GM18519 (cell line): ENCODE data around the gene SMIM20.
"Not testable (repeated sequence)": the region's sequence is repeated elsewhere in the genome, so short reads cannot be mapped to it uniquely, and the experiment has no call there.

Experiments used
- ATAC-seq: cut with Tn5 transposase; IDR thresholded peaks from one replicate; pipeline ENCODE4 v1.9.1; 2021; ENCODE audit warnings: mild to moderate bottlenecking, moderate library complexity; ENCODE audit not compliant: unreplicated experiment, low FRiP score

Gene SMIM20

DNA sequence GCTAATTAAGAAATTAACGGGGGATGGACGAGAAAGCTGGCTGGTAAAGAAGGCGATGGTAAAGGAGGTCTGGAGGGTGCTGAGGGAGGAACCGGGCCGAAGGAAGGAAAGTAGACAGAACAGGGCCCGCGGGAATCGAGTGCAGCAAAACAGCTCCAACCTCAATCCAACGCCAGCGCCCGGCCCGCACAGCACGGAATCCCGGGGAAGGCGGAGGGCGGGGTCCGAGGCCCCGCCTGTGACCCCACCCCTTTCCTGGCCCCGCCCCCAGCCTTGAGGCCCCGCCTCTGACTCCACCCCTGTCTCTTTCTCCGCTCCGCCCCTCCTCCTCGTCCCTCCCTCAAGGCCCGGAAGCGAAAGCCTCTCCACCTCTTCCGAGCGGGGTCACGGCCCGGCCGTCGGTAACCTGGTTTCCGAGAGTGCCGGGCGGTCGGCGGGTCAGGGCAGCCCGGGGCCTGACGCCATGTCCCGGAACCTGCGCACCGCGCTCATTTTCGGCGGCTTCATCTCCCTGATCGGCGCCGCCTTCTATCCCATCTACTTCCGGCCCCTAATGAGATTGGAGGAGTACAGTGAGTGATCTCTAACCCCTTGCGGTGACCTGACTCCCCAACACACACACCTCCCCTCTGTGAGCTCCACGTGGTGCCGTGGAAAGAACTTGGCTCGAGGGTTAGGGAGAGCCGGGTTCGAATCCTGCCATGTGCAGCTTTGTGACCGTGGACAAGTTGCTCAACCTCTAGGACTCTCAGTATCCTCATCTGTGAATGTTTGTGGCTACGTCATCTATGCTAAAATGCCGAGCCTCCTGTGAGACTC lies at the start of gene SMIM20:
TSS of gene SMIM20 (plus strand) at position 370 of the 819 bp plus-strand sequence. CDS start at position 464, 94 bp downstream.
- peak; percentile 80 for ATAC-seq

DNA sequence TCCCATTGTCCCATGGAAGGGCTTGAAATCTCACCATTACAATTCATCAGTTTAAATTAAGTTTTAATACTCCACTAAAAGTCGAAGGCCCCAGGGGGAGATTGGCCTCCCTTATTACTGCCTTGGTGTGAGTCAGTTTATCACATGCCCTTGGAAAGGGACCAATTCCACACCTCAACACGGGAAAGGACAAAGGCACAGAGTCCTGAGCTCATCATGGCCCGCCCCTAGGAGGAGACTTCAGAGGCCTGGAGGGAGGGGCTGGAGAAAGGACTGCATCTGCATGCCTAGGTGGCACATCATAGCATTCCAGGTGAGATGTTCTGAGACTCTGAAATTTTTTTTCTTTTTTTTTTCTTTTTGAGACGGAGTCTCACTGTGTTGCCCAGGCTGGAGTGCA lies 48.4 kb upstream of the SMIM20 start:
- no peak for ATAC-seq

DNA sequence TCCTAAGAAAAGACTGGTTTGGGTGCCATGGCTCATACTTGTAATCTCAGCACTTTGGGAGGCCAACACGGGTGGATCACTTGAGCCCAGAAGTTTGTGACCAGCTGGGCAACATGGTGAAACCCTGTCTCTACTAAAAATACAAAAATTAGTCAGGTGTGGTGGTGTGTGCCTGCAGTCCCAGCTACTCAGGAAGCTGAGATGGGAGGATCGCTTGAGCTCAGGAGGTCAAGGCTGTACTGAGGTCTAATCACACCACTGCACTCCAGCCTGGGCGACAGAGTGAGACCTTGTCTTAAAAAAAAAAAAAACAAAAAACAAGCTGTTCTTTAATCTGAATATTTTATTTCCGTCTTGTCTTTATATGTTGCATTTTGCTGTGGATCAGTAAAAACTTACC lies 47.6 kb upstream of the SMIM20 start:
- ATAC-seq: not testable (repeated sequence)

DNA sequence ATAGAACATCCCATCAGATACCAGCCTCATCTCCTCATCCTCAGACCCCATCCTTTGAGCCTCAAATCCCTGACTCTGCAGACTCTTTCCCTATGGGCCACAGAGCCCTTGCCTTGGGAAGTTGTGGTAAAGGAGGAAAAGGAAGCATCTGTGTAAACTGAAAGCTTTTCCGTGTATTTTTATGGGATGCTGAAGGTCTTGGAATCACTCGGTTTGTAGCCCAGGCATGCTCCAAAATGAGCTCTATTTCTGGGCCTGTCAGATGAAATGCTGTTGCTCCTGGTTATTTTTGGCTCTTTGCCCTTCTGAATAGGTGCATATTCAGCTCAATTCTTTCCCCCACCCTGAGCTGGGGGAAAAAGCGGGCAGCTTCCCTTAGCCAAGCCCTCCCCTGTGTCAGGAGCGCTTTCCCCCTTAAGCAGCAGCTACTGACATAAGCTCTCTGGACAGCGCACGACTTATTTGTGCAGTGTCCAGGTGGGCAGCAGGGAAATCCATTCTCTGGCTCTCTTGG lies 46.2 kb upstream of the SMIM20 start:
- ATAC-seq: no peak

DNA sequence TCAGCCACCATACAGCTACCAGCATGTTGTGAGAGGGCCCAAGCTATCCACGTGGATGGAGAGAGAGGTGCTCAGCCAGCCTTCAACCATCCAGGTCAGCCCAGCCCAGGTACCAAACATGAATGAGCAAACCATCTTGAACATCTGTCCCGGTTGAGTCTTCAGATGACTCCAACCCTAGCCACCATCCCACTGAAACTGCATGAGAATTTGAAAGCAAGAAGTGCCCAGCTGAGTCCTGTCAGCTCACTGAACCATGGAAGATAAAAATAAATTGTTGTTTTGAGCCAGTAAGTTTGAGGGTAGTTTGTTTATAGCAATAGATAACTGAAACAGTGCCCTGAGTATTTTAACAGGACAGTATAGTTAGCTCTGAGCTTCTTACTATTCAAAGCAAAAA lies 43.9 kb upstream of the SMIM20 start:
- peak; percentile 49 for ATAC-seq

DNA sequence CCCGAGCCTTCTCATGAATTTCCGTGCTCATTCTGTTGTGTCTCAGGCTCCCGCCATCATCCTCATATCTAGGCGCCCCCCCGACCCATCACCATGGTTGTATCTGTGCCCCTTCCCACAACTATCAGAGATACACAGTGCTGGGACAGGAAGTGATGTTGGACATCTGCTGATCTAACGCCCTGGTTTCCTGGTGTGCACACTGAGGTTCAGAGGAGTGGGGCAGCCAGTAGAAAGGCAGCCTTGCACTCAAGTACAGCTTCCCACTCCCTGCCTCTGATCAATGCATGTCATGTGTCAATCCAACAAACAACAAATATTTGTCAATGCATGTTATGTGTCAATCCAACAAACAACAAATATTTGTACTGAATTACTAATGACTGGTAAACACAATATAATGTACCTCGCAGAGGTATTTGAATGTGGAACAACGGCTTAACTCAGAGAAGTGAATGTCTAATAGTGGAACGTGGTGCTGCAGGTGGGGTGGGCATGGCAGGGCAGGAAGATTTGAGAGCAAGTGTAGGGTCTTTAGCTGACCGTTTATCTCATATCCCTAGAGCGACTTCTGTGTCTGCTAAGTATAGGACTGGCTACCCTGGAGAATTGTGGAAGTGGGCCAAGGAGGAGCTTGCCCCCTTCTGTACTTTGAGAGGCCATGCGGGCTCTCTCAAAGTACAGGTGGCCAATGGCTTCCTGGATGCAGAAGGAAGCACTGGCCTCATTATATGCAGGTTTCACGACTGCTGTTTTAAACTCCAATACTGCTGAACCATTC lies 41.0 kb upstream of the SMIM20 start:
- ATAC-seq: no peak

DNA sequence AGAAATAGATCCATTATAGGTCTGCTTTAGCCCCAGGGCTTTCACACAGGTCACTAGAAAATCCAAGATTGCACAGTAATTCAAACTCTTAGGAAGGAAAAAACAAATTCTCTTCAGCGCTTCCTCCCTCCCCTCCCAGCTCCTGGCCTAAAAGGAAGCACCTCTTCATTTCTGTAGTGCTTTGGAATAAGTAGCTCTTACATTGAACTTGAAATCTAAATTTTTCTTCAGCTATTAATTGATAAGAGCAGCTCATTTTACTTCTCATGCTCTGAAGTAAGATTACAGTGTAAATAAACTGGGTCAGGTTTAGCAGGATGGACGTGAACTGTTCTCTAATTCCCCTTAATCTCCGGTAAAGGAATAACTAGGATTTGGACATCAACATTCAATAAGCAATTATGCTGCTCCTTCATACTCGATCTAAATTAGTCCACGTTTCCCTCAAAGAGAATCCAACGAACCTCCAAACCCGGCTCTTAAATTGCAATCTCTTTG lies 40.3 kb upstream of the SMIM20 start:
- ATAC-seq: no peak

DNA sequence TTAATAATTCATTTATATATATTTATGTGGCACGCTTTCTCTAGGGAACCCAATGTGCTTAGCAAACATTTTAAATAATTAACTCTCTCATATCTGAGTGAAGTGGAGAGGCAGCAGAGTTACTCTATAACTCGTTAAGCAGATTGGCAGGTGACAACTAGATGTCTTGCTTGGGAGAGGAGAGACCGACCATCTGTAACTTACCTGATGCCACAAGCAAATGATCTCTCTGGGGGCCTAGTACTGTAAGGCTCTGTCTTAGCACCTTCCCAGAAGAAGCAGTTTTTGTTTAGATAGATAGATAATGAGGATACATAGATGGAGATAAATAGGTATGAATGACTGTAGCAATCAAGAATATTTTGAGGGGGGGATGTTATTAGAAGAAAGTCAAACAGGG lies 39.4 kb upstream of the SMIM20 start:
- ATAC-seq: no peak

DNA sequence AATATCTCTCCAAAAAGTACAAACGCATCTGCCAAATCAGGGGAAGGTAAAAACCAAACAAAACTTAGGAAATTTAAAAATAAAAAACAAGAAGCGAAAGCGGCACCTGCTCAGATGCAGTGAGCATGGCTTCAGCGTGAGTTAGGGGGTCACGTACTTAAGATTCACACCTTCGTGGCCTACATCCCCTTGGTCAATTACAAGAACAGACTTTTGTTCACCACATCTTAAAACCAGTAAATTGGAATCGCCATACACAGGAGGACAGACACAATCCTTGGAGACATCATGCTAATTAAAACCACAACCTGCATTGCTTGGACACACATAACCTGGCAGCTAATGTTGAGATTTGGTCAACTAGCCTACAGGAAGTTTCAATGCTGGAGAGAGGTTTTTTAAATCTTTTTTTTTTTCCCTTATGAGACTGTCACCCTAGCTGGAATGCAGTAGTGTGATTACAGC lies 38.7 kb upstream of the SMIM20 start:
- ATAC-seq: no peak

DNA sequence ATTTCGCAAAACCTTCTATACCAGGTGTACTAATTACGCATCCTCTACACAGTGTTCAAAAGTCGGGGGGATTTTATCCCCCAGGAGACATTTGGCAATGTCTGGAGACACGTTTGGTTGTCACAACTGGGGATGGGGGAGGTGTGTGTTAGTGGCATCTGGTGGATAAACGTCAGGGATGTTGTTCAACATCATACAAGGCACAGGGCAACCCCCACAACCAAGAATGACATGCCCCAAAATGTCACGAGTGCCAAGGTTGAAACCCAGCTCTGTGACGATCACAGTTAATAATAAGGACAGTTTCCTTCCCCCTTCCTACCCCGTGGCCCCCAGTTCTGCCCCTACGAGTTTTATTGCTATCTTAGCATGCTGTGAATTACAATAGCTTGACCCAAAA lies 35.3 kb upstream of the SMIM20 start:
- ATAC-seq: no peak

DNA sequence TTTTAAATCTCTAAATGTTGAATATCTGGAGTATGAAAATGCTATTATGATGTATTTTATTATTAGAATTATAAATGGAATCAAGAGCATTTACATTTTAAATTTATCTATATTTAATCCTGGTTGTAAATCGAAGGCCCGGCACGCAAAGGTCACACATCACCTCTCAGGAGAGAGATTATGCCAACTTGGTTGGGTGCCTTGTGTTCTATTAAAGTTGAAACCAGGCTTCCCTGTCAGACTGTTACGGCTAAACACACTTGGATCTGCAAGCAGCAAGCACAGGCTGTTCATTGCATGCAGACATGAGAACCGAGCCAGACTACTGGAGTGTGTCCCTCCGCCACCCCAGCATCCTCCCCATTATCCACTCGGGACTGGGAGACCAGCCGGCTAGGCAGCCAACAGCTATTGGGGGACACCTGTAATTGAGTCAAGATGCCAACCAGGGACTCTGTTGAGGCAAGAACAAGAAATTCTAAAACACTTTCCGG lies 34.9 kb upstream of the SMIM20 start:
- no peak for ATAC-seq

DNA sequence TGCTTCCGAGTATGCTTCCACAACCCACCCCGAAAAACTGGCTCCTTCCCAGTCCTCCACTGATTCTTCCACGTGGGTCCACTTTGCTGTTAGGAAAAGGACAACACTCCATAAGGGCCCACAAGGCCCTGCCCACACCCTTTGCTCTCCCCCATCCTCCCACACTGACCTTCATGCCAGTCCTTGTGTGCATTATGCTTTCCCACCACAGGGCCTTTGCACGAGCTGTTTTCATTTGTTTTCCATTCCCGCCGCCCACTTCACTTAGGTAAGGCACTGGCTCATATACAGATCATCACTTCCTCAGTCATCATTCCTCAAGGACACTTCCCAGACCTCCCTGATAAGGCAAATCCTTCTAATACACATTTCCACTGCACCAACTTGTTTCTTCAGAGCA lies 34.4 kb upstream of the SMIM20 start:
- no peak for ATAC-seq

DNA sequence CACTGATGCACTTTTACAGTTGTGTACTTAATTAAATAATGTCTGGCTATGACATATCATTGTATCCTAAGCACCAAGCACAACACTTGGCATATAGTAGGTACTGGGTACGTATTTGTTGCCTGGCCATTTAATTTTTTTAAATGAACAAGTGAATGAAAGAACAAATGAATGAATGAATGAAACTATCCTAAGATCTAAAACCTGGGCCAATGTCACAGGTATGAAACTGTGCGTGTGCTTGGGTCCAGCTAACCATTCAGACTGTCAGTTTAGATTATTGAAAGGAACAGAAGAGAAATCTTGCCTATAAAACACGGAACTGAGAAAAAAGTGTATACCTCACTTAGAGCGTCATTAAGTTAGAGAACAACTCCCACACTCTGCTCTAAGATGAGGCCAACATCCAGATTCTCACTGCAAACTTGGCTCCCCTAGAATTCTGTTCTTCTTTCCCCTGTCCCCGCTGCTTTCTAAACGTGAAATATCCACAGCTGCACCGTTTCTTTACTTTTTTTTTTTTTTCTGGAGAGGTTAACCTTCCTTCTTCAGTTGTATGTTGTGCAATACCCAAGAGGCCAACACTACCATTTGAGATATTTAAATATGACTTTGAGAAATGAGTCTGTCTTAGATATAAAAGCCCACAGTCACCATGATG lies 33.9 kb upstream of the SMIM20 start:
- peak; percentile 68 for ATAC-seq

DNA sequence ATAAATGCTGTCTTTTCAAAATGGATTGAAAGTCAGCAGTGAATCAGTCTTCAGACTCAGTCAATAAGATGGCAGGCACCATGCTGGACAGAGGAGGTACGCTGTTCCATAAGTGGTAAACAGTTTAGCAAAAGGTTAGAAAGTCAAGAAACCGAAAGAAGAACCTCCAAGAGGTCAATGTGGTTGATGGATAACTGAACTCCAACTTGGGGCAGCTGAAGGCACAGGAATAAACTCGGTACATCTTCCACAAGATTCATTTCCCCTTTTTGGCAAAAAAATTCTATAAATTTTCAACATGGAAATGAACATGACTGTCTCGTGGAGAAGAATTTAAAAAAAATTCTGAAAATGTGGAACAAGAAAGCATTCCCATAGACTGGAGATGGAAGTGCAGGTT lies 32.8 kb upstream of the SMIM20 start:
- ATAC-seq: no peak

DNA sequence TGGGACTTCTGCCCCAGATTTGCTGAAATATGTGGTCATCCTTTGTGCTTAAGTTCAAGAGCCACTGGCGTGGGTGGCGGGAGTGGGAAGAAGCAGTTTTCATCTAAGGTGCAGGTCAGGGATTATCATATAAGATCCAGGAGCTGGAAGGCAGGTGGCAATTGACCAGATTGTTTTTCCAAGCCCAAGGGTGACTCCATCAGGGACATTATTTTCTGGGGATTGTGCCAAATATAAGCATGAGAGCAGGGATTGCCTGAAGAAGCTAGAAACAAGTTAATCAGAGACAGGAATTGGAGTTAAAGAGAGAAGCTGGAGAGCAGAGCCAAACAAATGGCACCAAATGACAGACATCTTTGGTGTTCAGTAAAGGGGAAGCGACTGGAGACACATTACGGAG lies 31.8 kb upstream of the SMIM20 start:
- no peak for ATAC-seq

DNA sequence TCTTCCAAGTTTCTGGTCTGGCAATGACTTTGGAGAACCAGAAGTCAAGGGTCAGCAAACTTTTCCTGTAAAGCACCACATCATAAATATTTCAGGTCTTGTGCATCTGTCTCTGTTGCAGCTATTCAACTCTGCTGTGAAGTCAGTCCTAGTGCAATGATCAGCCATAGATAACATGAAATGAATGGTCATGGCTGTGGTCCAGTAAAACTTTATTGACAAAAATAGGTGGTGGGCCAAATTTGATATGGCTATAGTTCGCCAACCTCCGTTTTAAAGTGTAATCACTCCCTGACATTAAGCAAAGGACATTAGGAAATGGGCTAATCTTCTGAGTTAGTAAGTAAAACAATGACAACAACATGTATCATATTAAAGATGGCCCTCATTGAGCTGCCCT lies 30.5 kb upstream of the SMIM20 start:
- no peak for ATAC-seq

DNA sequence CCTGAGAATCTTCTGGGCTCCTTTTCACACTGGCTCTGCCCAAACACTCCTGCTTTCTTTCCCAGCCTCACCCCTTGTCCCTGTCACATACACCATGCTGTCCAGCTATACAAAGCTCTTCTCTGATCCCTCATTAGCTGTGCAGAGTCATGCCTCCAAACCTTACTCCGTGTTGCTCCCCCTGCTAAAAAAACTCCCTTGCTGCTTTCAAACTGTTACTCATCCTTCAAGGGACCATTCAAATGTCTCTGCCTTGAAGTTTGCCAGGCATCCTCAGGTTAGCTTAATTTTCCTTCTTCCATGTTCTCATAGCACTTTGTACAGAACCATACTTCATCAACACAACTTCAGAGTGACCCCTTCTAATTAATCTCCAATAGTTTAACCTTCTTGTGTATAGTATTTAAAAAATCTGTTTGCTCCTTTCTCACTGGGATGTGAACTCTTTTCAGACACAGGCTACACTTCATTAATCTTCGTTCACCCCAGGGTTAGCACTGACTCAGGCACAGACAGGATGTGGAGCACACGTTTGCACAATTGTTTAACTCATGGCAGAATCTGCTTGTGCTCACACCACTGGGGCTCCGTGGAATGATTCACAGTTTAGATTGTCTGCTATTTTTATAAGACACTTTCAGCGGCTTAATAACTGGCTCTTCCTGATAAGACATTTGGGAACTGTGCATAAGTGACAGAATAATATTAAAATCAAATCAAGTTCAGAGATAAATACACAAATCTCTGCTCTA lies 29.8 kb upstream of the SMIM20 start:
- peak; percentile 48 for ATAC-seq

DNA sequence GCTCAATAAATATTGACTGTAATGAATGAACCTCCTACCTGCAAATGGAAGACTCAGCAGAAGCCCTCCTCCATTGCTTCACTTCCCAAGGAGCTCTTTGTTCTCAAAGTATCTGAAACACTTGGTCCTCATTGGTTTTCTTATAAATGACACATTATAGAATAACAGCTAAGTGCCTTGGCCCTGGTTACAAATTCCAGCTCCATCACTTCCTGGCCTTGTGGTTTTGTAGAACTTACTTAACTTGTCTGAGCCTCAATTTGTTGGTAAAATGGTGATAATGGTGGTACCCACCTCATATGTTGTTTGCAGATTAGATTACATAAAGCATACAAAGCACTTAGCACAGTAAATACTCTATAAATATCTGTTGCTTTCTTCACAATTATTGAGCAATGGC lies 25.2 kb upstream of the SMIM20 start:
- ATAC-seq: no peak

DNA sequence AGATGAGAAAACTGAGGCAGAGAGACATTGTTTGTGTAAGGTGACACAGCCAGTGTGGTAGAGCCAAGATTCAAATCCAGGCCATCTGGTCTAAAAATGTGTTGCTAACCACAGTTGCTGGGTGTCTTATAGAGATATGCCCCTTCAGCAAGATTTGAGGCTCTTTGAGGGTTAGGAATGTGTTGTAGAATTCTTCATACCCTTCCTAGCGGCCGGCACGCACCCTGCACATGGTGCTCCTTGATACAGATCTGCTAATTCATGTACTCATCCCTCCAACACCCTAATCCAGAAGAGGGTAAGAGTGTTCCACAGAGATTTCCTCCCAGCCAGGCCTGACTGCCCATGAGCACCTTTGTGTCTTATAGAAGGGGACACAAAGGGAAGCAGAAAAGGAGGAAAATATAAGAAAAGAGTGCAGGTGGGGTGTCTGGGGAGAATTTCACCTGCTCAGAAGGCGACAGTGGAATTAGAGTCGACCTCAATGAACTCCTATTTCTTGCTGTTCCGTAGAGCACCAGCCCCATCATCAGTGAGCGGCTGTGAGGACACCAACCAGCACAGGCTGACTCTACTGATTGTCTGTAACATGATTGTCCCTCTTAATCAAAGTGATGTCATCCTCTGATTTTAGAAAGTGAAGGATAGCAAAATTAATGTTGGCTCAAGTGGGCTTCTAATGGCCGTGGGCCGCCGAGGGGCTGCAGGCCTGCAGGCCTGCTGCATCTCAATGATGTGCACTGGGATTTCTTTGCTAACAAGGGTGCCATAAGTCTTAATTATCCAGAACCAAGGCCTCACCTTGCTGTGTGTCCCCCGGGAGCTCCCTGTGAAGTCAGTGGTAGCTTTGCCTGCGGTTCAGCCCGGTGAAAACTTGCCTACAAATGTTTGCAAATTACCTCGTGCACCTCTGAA lies 24.2 kb upstream of the SMIM20 start:
- ATAC-seq: no peak
